Stimulated activated naive CD4-positive, alpha-beta T cell treated with Interleukin-2 at 50 U/mL for 16 hours (primary cell): Measurements from ENCODE around the gene PRPSAP2.
"Not testable (repeated sequence)": the region's sequence is repeated elsewhere in the genome, so short reads cannot be mapped to it uniquely, and the experiment has no call there.

Experiments used
- DNase-seq: peaks from one replicate; lab custom pipeline; 2025; lab: John Stamatoyannopoulos, UW

PRPSAP2 gene

GRCh38 chr17:18944646-18945045 is 86.7 kb downstream of the PRPSAP2 start:
- no peak for DNase-seq

GRCh38 chr17:18946536-18946935 is 88.6 kb downstream of the PRPSAP2 start:
- DNase-seq, result no peak

- DNase-seq, result no peak
These were observed 89.9 kb downstream of the PRPSAP2 start for GRCh38 chr17:18947866-18948265.

- DNase-seq, result no peak
These were observed 90.6 kb downstream of the PRPSAP2 start for GRCh38 chr17:18948476-18949006.

- no peak for DNase-seq
These were observed 91.6 kb downstream of the PRPSAP2 start for GRCh38 chr17:18949566-18949965.

- no peak for DNase-seq
These were observed 92.4 kb downstream of the PRPSAP2 start for GRCh38 chr17:18950346-18950745.

- DNase-seq, result no peak
These were observed 93.3 kb downstream of the PRPSAP2 start for GRCh38 chr17:18950944-18951905.

- DNase-seq, result no peak
These were observed 94.3 kb downstream of the PRPSAP2 start, which contains the start of gene SLC5A10 for GRCh38 chr17:18951941-18952842. SLC5A10 (plus strand) TSS chr17:18952165; CDS start chr17:18952206, 41 bp downstream.

GRCh38 chr17:18953231-18953728 is 95.3 kb downstream of the PRPSAP2 start:
- DNase-seq, result no peak

- no peak for DNase-seq
These were observed 96.4 kb downstream of the PRPSAP2 start for GRCh38 chr17:18954321-18954720.

- no peak for DNase-seq
These were observed 97.1 kb downstream of the PRPSAP2 start for GRCh38 chr17:18955009-18955408.

- not testable (repeated sequence) for DNase-seq
These were observed 98.1 kb downstream of the PRPSAP2 start for GRCh38 chr17:18956021-18956420.

GRCh38 chr17:18956581-18956980 is 98.7 kb downstream of the PRPSAP2 start:
- DNase-seq, result no peak

GRCh38 chr17:18957831-18958230 is 99.9 kb downstream of the PRPSAP2 start:
- DNase-seq, result no peak

- no peak for DNase-seq
These were observed 100.7 kb downstream of the PRPSAP2 start for GRCh38 chr17:18958611-18959010.

GRCh38 chr17:18959071-18959844 is 101.3 kb downstream of the PRPSAP2 start:
- DNase-seq, result no peak

- DNase-seq, result no peak
These were observed 101.9 kb downstream of the PRPSAP2 start for GRCh38 chr17:18959845-18960240.

- no peak for DNase-seq
These were observed 102.3 kb downstream of the PRPSAP2 start for GRCh38 chr17:18960241-18960665.

GRCh38 chr17:18960803-18961511 is 103.0 kb downstream of the PRPSAP2 start:
- DNase-seq, result peak; percentile 65

GRCh38 chr17:18961634-18962493 is 103.9 kb downstream of the PRPSAP2 start:
- DNase-seq, result no peak
